Amniotic stem cell (primary cell): Measurements from ENCODE around the gene RASGRF2.

Source experiments
- DNase-seq: peaks from one replicate; lab custom pipeline; 2025; lab: John Stamatoyannopoulos, UW

RASGRF2 gene

GRCh38 chr5:81209386-81209785, 249.2 kb downstream of the RASGRF2 start:
- DNase-seq = no peak

GRCh38 chr5:81209869-81210493, 249.8 kb downstream of the RASGRF2 start:
- DNase-seq = no peak

GRCh38 chr5:81212211-81212751, 252.1 kb downstream of the RASGRF2 start:
- no peak for DNase-seq

- no peak for DNase-seq
These were observed 252.9 kb downstream of the RASGRF2 start for GRCh38 chr5:81213070-81213469.

- DNase-seq = no peak
These were observed 254.7 kb downstream of the RASGRF2 start for GRCh38 chr5:81214848-81215247.

- DNase-seq = no peak
These were observed 256.0 kb downstream of the RASGRF2 start for GRCh38 chr5:81216152-81216551.

- DNase-seq = no peak
These were observed 259.2 kb downstream of the RASGRF2 start for GRCh38 chr5:81219389-81219788.

- no peak for DNase-seq
These were observed 262.1 kb downstream of the RASGRF2 start for GRCh38 chr5:81222285-81222684.

GRCh38 chr5:81225463-81225862, 265.3 kb downstream of the RASGRF2 start:
- DNase-seq = no peak

GRCh38 chr5:81226286-81226685, 266.1 kb downstream of the RASGRF2 start:
- no peak for DNase-seq

GRCh38 chr5:81226949-81227348, 266.8 kb downstream of the RASGRF2 start:
- no peak for DNase-seq

GRCh38 chr5:81228084-81228483, 267.9 kb downstream of the RASGRF2 start:
- no peak for DNase-seq

GRCh38 chr5:81230416-81230815, 270.3 kb downstream of the RASGRF2 start:
- no peak for DNase-seq

GRCh38 chr5:81232464-81233079, 272.4 kb downstream of the RASGRF2 start:
- DNase-seq = no peak

GRCh38 chr5:81233080-81233634, 273.0 kb downstream of the RASGRF2 start, which contains the start of gene CKMT2:
Gene CKMT2 (plus strand): TSS chr5:81233322. CDS start chr5:81251133, 17,811 bp downstream.
- DNase-seq = no peak

- no peak for DNase-seq
These were observed 274.1 kb downstream of the RASGRF2 start for GRCh38 chr5:81234299-81234698.

- DNase-seq = no peak
These were observed 274.6 kb downstream of the RASGRF2 start for GRCh38 chr5:81234801-81235200.

- DNase-seq = no peak
These were observed 275.3 kb downstream of the RASGRF2 start for GRCh38 chr5:81235287-81236072.

- DNase-seq = no peak
These were observed 278.3 kb downstream of the RASGRF2 start for GRCh38 chr5:81238460-81238859.

GRCh38 chr5:81239613-81240012, 279.4 kb downstream of the RASGRF2 start:
- DNase-seq = no peak

- no peak for DNase-seq
These were observed 280.8 kb downstream of the RASGRF2 start for GRCh38 chr5:81241001-81241400.

GRCh38 chr5:81241961-81242648, 281.9 kb downstream of the RASGRF2 start:
- DNase-seq = no peak
